NCI-H1694 (cell line): Measurements from ENCODE around the gene B3GALT4.
"Not testable (repeated sequence)": the region's sequence is repeated elsewhere in the genome, so short reads cannot be mapped to it uniquely, and the experiment has no call there.

Source experiments
- DNase-seq: peaks from one replicate; lab custom pipeline; 2025; lab: John Stamatoyannopoulos, UW

The B3GALT4 gene

DNA sequence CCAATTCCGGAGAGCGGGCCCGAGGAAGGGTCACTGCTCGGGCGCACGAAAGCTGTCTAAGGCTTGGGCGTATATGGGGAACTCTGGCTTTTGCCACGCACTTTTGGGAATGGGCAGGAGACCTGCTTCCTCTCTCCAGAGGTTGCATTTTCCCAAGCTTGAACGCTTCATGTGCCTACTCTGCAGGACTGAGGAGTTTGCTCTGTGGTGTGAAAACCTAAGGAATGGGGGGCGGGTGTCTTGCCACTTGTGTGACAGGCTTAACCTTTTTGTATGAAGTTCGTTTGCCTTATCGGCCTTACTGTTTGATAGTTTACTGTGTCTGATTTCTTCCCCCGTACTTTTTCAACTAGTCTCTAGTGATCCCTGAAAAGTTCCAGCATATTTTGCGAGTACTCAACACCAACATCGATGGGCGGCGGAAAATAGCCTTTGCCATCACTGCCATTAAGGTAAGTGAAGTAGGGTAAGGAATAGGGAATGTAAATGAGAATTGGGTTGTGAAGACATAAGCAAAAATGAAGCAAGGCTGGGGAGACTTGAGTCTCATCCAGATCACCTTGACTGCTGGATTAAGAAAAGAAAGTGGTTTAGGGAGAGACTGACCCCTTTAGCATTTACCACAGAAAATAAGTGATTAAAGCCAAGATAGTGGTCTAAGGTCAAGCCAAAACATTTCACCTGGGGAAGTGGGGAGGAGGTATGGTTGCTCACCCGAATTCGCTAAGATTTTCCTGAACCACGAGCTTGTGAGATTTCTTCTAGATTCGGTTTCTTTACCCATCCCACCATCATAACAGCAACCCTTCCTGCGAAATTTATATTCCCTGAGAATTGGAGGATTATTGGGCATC, 4.4 kb upstream of the B3GALT4 start:
- DNase-seq: no peak

GRCh38 chr6:33273129-33273923, 3.6 kb upstream of the B3GALT4 start:
- no peak for DNase-seq

DNA sequence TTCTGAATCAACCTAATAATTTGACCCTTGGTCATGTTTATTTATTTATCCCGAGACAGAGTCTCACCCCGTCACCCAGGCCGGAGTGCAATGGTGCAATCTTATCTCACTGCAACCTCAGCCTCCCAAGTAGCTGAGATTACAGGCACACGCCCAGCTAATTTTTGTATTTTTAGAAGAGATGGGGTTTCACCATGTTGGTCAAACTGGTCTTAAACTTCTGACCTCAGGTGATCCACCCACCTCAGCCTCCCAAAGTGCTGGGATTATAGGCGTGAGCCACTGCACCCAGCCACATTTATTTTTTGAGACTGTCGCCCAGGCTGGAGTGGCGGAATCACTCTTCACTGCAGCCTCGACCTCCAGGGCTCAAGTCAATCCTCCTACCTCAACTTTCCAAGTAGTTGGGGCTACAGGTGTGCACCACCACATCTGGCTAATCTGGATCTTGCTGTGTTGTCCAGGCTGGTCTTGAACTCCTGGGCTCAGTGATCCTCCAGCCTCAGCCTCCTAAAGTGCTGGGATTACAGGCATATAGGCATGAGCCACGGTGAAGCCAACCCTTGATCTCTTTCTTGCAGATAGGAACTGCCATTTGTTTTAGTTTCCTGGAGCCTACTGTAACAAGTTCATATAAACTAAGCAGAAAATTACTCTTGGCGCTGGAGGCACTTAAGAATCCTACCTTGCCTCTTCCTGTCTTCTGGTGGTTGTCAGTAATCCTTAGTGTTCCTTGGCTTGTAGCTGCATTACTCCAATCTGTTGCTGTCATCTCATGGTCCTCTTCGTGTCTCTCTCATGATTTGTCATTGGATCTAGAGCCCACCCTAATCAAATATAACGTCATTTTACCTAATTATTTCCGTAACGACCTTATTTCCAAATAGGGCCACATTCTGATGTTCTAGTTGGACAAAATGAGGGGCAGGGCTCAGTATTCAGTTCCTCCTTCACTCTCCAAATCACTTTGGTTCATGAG, 2.7 kb upstream of the B3GALT4 start:
- DNase-seq: no peak

- DNase-seq: not testable (repeated sequence)
Measured at GRCh38 chr6:33275795-33276580, 935 bp upstream of the B3GALT4 start.

DNA sequence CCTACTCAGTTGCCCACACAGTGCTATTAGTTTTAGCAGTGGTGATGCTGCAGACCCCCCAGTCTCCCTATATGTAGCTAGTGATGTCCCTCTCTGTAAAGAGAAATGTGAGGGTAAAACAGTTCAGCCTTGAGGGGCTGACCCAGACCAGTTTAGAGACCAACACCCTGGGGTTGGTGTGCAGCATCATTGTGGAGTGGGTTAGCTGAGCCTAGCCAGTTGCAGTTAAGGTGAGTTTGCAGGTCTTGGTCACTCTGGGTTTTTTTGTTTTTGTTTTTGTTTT, 401 bp upstream of the B3GALT4 start:
- no peak for DNase-seq

- no peak for DNase-seq
Measured at GRCh38 chr6:33277663-33278391, 904 bp downstream of the B3GALT4 start.

- no peak for DNase-seq
Measured at GRCh38 chr6:33278392-33278741, 1.4 kb downstream of the B3GALT4 start.

DNA sequence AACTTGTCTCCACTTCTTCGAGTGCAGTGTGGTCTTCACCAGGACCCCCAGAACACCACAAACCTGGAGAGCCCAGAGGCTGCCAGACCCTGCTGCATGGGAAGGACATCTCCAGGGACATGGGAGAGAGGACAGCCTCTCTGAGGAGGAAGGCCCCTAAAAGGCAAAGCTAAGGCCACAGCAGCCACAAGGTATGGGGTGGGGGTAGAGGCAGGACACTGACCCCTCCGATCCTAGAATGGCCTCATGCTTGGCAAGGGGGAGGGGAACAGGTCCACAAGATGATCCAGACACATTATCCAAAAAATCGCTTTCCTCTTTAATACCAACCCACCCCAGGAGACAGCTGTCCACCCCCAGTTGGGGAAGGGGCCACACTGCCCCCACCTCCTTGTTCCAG, 1.9 kb downstream of the B3GALT4 start:
- DNase-seq: no peak

- no peak for DNase-seq
Measured at GRCh38 chr6:33279257-33279695, 2.4 kb downstream of the B3GALT4 start.

- DNase-seq: peak; percentile 64
Measured at GRCh38 chr6:33279971-33280511, 3.1 kb downstream of the B3GALT4 start.

- DNase-seq: no peak
Measured at GRCh38 chr6:33280539-33280938, 3.6 kb downstream of the B3GALT4 start.

- not testable (repeated sequence) for DNase-seq
Measured at GRCh38 chr6:33285214-33285613, 8.3 kb downstream of the B3GALT4 start.

GRCh38 chr6:33286946-33287914, 10.3 kb downstream of the B3GALT4 start:
- no peak for DNase-seq

- no peak for DNase-seq
Measured at GRCh38 chr6:33288141-33288920, 11.4 kb downstream of the B3GALT4 start.

DNA sequence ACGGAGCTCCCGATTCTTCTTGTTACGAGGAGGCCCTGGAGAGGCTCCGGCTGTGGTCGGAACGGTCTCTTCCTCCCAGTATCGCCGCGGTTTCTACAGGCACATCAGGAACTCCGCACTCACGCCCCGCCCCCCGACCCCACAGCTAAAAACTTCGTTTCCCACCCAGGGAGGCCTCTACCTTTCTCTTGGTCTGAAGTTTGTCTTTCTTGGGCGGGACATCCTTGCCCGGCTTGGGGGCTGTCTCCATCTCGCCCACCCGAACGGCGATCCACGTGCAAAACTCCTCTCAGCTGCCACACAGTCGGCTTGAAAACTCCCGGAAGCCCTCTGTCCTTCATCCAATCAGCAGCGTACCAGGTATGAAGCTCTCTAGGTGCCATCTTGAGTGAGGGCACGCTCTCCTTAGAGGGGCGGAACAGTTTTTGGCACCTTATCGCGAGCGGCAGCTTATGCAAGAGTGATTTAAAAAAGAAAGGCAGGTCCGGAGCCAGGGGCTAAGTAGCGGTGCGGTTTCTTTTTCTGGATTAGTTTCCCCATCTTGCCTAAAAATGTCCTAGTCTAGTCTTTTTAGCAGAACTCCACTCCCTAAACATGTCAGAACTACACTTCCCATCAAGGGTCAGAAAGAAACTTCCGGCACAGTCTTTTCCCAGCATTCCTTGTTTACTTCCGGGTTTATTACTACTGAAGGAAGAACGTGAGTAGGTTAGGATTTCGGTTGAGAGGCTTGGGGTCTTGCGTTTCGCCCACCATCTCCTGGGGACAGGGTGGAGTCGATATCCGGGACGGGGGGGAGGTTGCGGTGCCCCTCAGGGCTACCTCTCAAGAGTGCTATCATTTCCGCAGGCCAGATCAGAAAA, 12.2 kb downstream of the B3GALT4 start, which contains the start of the genes PFDN6 and WDR46:
Gene PFDN6, plus strand, starts transcription at position 681 of the 863 bp plus-strand sequence. CDS start 256 bp downstream, outside the sequence.
Gene WDR46, minus strand, starts transcription at position 319 of the 863 bp plus-strand sequence. Its CDS starts 69 bp downstream, at position 250.
- DNase-seq: peak; percentile 73

- no peak for DNase-seq
Measured at GRCh38 chr6:33289784-33290315, 12.9 kb downstream of the B3GALT4 start.

DNA sequence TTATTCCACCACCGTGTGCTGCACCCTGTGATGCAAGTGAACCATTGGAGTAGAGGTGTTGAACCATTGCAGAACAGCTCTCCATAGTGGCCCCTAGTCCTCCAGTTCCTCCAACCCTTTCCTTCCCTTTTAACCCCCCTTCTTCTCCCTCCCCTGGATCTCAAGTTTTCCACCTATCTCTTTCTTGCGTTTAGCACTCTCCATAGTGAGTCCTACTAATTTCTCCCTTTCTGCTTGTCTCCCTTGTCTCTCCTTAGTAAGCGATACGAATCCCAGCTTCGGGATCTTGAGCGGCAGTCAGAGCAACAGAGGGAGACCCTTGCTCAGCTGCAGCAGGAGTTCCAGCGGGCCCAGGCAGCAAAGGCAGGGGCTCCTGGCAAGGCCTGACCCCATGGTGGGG, 13.5 kb downstream of the B3GALT4 start:
- no peak for DNase-seq
